T-helper 22 cell (primary cell): Measurements from ENCODE around the gene PIP4K2A.

Experiments
- DNase-seq: peaks from one replicate; pipeline ENCODE4 v3.0.0-alpha.2; 2020; ENCODE audit warnings: low read depth

The PIP4K2A gene

GRCh38 chr10:22666287-22667092 is 47.9 kb downstream of the PIP4K2A start:
- DNase-seq, result peak; percentile 65

- DNase-seq, result no peak
Observed at GRCh38 chr10:22665329-22665728, 49.0 kb downstream of the PIP4K2A start.

GRCh38 chr10:22662733-22663330 is 51.5 kb downstream of the PIP4K2A start:
- DNase-seq, result no peak

GRCh38 chr10:22659866-22660265 is 54.5 kb downstream of the PIP4K2A start:
- no peak for DNase-seq

GRCh38 chr10:22658745-22659410 is 55.5 kb downstream of the PIP4K2A start:
- DNase-seq, result no peak

GRCh38 chr10:22657566-22658225 is 56.7 kb downstream of the PIP4K2A start:
- no peak for DNase-seq

GRCh38 chr10:22657024-22657423 is 57.4 kb downstream of the PIP4K2A start:
- DNase-seq, result no peak

- DNase-seq, result no peak
Observed at GRCh38 chr10:22656036-22656435, 58.3 kb downstream of the PIP4K2A start.

- DNase-seq, result peak; percentile 30
Observed at GRCh38 chr10:22655312-22655981, 58.9 kb downstream of the PIP4K2A start.

- no peak for DNase-seq
Observed at GRCh38 chr10:22652988-22653481, 61.3 kb downstream of the PIP4K2A start.

GRCh38 chr10:22651276-22651980 is 63.0 kb downstream of the PIP4K2A start:
- DNase-seq, result no peak

GRCh38 chr10:22649994-22650393 is 64.4 kb downstream of the PIP4K2A start:
- no peak for DNase-seq

GRCh38 chr10:22649390-22649841 is 65.0 kb downstream of the PIP4K2A start:
- DNase-seq, result no peak

- no peak for DNase-seq
Observed at GRCh38 chr10:22648547-22648961, 65.8 kb downstream of the PIP4K2A start.

- no peak for DNase-seq
Observed at GRCh38 chr10:22647244-22647643, 67.1 kb downstream of the PIP4K2A start.

- DNase-seq, result no peak
Observed at GRCh38 chr10:22646388-22646853, 68.0 kb downstream of the PIP4K2A start.

- DNase-seq, result no peak
Observed at GRCh38 chr10:22644222-22644621, 70.2 kb downstream of the PIP4K2A start.

GRCh38 chr10:22643775-22644174 is 70.6 kb downstream of the PIP4K2A start:
- DNase-seq, result no peak

GRCh38 chr10:22643116-22643515 is 71.3 kb downstream of the PIP4K2A start:
- no peak for DNase-seq

- DNase-seq, result no peak
Observed at GRCh38 chr10:22641743-22642142, 72.6 kb downstream of the PIP4K2A start.

GRCh38 chr10:22640359-22640758 is 74.0 kb downstream of the PIP4K2A start:
- DNase-seq, result no peak
